ENCODE results near the gene CPNE5. TPM values are rescaled to one million over a fixed set of nuclear protein-coding genes. Genes with fewer than 3 reads are reported as not detected.

CPNE5 gene
- total and polyA plus RNA-seq, 4 donors: 0.93 to 5.2 (median 3.8) TPM

GRCh38 chr6:36691612-36692011, 147.6 kb downstream of the CPNE5 start:
- ATAC-seq (ENCODE audit: insufficient read depth, low FRiP score): no peak
- no peak for DNase-seq
- Histone ChIP-seq H3K27me3 (ENCODE audit: control insufficient read depth in 3 of 3, insufficient read depth in 3 of 3, low read length in 2 of 3) (no peaks in the 10 kb centered on the region), H3K9ac (ENCODE audit: insufficient read depth in 1 of 2, low read length in 2 of 2) (no peak overlapping the region), H3K27ac (ENCODE audit: low read depth in 1 of 2, low read length in 1 of 2) (no peak overlapping the region), H3K4me3 (no peak overlapping the region), H3K36me3 (ENCODE audit: control insufficient read depth in 4 of 4, insufficient read depth in 4 of 4, low read length in 4 of 4) (peaks cover 0 to 6% (median 2%) of the 10 kb centered on the region in 4 donors), H3K9me3 (ENCODE audit: control insufficient read depth in 4 of 4, insufficient read depth in 3 of 4, low read length in 3 of 4) (peaks cover 0 to 2% (median 0%) of the 10 kb centered on the region in 4 donors), H3K4me1 (ENCODE audit: control insufficient read depth in 5 of 5, insufficient read depth in 5 of 5, low read length in 5 of 5) (peaks cover 0 to 5% (median 0%) of the 10 kb centered on the region in 5 donors)
- 96 to 100% methylated on average over 2 of the region's 2 CpGs for WGBS, 2 donors
- TF ChIP-seq CTCF (IDR thresholded peaks at IDR 0.05; ENCODE audit: control extremely low read depth, extremely low read depth): no peak

- H3K27ac ChIP-seq (ENCODE audit: low read depth in 1 of 2, low read length in 1 of 2): no peak overlapping the region
- H3K9me3 ChIP-seq (ENCODE audit: control insufficient read depth in 4 of 4, insufficient read depth in 3 of 4, low read length in 3 of 4): peaks cover 0 to 2% (median 0%) of the 10 kb centered on the region in 4 donors
- H3K4me1 ChIP-seq (ENCODE audit: control insufficient read depth in 5 of 5, insufficient read depth in 5 of 5, low read length in 5 of 5): peaks cover 0 to 5% (median 0%) of the 10 kb centered on the region in 5 donors
- no peak overlapping the region for H3K4me3 ChIP-seq
- ATAC-seq (ENCODE audit: insufficient read depth, low FRiP score): no peak
- H3K36me3 ChIP-seq (ENCODE audit: control insufficient read depth in 4 of 4, insufficient read depth in 4 of 4, low read length in 4 of 4): peaks cover 0 to 12% (median 5%) of the 10 kb centered on the region in 4 donors
- no peak for TF ChIP-seq CTCF (IDR thresholded peaks at IDR 0.05; ENCODE audit: control extremely low read depth, extremely low read depth)
- H3K27me3 ChIP-seq (ENCODE audit: control insufficient read depth in 3 of 3, insufficient read depth in 3 of 3, low read length in 2 of 3): no peaks in the 10 kb centered on the region
- H3K9ac ChIP-seq (ENCODE audit: insufficient read depth in 1 of 2, low read length in 2 of 2): no peak overlapping the region
- 89 to 94% methylated on average over 4 of the region's 4 CpGs for WGBS, 2 donors
- no peak for DNase-seq
Observed at GRCh38 chr6:36691011-36691410, 148.2 kb downstream of the CPNE5 start.

Other genes with a start within 250 kb of the CPNE5 start
- 100 to 1,000 TPM; 211 to 262 TPM for gene SRSF3, start 245.1 kb downstream of the CPNE5 start, total RNA-seq
- gene SRSF3, start 245.1 kb downstream of the CPNE5 start, polyA plus RNA-seq: 100 to 1,000 TPM; 145 to 267 TPM
- 10 to 100 TPM; 35.3 to 80.1 TPM for gene CDKN1A, start 160.7 kb downstream of the CPNE5 start, total RNA-seq
- gene CDKN1A, start 160.7 kb downstream of the CPNE5 start, polyA plus RNA-seq: 100 to 1,000 TPM in 1 of 2 donors, 10 to 100 TPM in 1; 52.2 to 183 TPM
- 1 to 10 TPM; 1.2 to 1.5 TPM for gene RAB44, start 141.6 kb downstream of the CPNE5 start, total RNA-seq
- gene RAB44, start 141.6 kb downstream of the CPNE5 start, polyA plus RNA-seq: under 1 TPM; 0.26 to 0.66 TPM
- 10 to 100 TPM; 17.7 to 22.6 TPM for gene PPIL1, start 35.4 kb upstream of the CPNE5 start, total RNA-seq
- 10 to 100 TPM; 12.3 to 30.2 TPM for gene PPIL1, start 35.4 kb upstream of the CPNE5 start, polyA plus RNA-seq
- gene C6orf89, start 46.5 kb upstream of the CPNE5 start, total RNA-seq: 10 to 100 TPM; 44.8 to 59.5 TPM
- 10 to 100 TPM; 22.9 to 34.0 TPM for gene C6orf89, start 46.5 kb upstream of the CPNE5 start, polyA plus RNA-seq
- 1 to 10 TPM; 1.7 to 3.8 TPM for gene PI16, start 115.3 kb upstream of the CPNE5 start, total RNA-seq
- 1 to 10 TPM in 1 of 2 donors, under 1 TPM in 1; 0.60 to 4.3 TPM for gene PI16, start 115.3 kb upstream of the CPNE5 start, polyA plus RNA-seq
- gene MTCH1, start 146.8 kb upstream of the CPNE5 start, total RNA-seq: 100 to 1,000 TPM; 133 to 210 TPM
- 100 to 1,000 TPM; 120 to 180 TPM for gene MTCH1, start 146.8 kb upstream of the CPNE5 start, polyA plus RNA-seq
- gene FGD2, start 166.2 kb upstream of the CPNE5 start, total RNA-seq: 10 to 100 TPM; 24.2 to 76.7 TPM
- 10 to 100 TPM; 20.4 to 55.9 TPM for gene FGD2, start 166.2 kb upstream of the CPNE5 start, polyA plus RNA-seq

Data from lung (tissue), 12 donors.